LNCAP (cell line): ENCODE data around the gene SLC6A20.

Source experiments
- CTCF ChIP-seq: fragments of 450-650 bp; IDR thresholded peaks from 2 replicates; pipeline ENCODE4 v1.5.1; 2017; ENCODE audit warnings: mild to moderate bottlenecking

Gene SLC6A20

GRCh38 chr3:45799586-45799985, 3.2 kb upstream of the SLC6A20 start:
- TF ChIP-seq CTCF: no peak

- TF ChIP-seq CTCF: no peak
Measured at GRCh38 chr3:45798034-45798433, 1.7 kb upstream of the SLC6A20 start.

- no peak for TF ChIP-seq CTCF
Measured at GRCh38 chr3:45796902-45797637, 734 bp upstream of the SLC6A20 start.

DNA sequence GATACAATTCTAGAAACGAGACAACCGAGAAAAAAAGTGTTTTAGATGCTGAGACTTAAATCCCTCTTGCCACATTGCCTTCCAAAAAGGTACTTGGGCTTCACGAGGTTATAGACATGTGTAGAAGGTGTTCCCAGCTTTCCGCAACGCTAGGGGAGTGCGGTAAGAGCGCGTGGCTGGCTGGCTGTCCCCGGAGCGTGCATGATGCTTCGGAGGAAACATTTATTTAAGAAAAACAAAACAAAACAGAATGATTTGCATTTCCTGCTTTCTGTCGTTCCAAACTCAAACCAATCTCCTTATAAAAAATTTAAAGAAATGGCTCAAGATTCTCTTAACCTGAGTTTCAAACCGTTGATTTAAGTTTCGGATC, 841 bp downstream of the SLC6A20 start:
- TF ChIP-seq CTCF: no peak

- no peak for TF ChIP-seq CTCF
Measured at GRCh38 chr3:45794660-45795059, 1.7 kb downstream of the SLC6A20 start.

- no peak for TF ChIP-seq CTCF
Measured at GRCh38 chr3:45794177-45794560, 2.2 kb downstream of the SLC6A20 start.

DNA sequence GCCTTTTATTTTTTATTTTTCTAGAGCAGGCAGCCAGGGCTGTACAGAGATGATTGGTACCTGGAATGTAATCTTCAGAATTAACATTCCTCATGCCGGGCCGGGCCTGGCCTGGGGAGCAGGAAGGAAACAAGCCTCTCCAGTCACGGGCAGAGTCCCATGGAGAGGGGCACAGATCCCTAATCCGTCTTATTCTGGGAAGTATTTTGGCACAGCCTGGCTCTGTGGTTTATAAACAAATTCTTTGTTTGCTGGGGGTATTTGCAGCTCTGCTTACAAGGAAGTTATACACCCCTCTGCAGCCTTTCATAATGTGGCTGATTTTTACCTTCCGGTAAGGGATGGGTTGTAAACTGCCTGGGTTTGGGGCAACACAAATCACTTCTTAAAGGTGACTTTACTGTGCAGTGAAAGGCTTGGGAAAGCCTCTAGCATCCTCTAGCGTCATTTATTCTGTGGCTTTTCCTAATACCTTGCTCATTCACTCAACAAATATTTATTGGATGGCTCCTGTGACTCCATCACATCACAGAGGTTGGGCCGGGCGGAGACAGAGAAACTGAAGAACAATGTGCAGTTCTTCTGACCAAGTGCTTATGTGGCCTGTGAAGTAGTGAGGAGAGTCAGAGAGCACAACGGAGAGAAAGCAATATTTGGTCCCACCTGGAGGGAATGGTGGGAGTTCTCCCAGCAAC, 2.7 kb downstream of the SLC6A20 start:
- no peak for TF ChIP-seq CTCF
